Head of caudate nucleus (tissue), 42 donors: ENCODE data around the gene ALPI.
"Not testable (repeated sequence)": the region's sequence is repeated elsewhere in the genome, so short reads cannot be mapped to it uniquely, and the experiment has no call there.

Experiments used
- DNase-seq, 42 donors: peaks; one replicate each; pipeline versions ENCODE4 v3.0.0 to v3.0.0-alpha.2; 2020 to 2021; ENCODE audit warnings: mixed read lengths in 7 of 42
- intact Hi-C: fragments of 100-400 bp; cut with DNase I; formaldehyde crosslinking; loops from one replicate; pipeline ENCODE4 v1.15.0; 2022

ALPI gene

GRCh38 chr2:232455426-232456255 lies at the start of gene ALPI:
Gene ALPI, plus strand, starts transcription at chr2:232456153. Its CDS starts 47 bp downstream, at chr2:232456200.
- intact Hi-C loops = no loop called here
- DNase-seq = peak in 2 of 42 donors; percentile 17 to 26

- no peak for DNase-seq
- intact Hi-C loops = no loop called here
Observed at GRCh38 chr2:232406556-232407310, 49.2 kb upstream of the ALPI start, which contains the start of gene ALPG. Gene ALPG, plus strand, starts transcription at chr2:232406844. Its CDS starts 51 bp downstream, at chr2:232406895.

- intact Hi-C loops = not testable (repeated sequence)
- DNase-seq = peak in 1 of 42 donors; percentile 13
Observed at GRCh38 chr2:232407428-232408150, 48.4 kb upstream of the ALPI start.

- intact Hi-C loops, DNase-seq: not testable (repeated sequence)
Observed at GRCh38 chr2:232408269-232408668, 47.7 kb upstream of the ALPI start.

- DNase-seq, intact Hi-C loops: not testable (repeated sequence)
Observed at GRCh38 chr2:232409617-232410016, 46.3 kb upstream of the ALPI start.

GRCh38 chr2:232410238-232410900 lies 45.6 kb upstream of the ALPI start:
- DNase-seq = no peak
- intact Hi-C loops = no loop called here

GRCh38 chr2:232411901-232412629 lies 43.9 kb upstream of the ALPI start:
- DNase-seq = peak in 2 of 42 donors; percentile 3 to 18
- intact Hi-C loops = no loop called here

GRCh38 chr2:232412986-232413385 lies 43.0 kb upstream of the ALPI start:
- no peak for DNase-seq
- intact Hi-C loops = no loop called here

- DNase-seq = peak in 1 of 42 donors; percentile 24
- intact Hi-C loops = no loop called here
Observed at GRCh38 chr2:232415138-232415690, 40.7 kb upstream of the ALPI start.

GRCh38 chr2:232415736-232416520 lies 40.0 kb upstream of the ALPI start:
- DNase-seq = peak in 1 of 42 donors; percentile 13
- intact Hi-C loops = no loop called here

GRCh38 chr2:232416521-232417470 lies 39.2 kb upstream of the ALPI start:
- no peak for DNase-seq
- intact Hi-C loops = no loop called here

- no peak for DNase-seq
- intact Hi-C loops = no loop called here
Observed at GRCh38 chr2:232417489-232417888, 38.5 kb upstream of the ALPI start.

- intact Hi-C loops = no loop called here
- no peak for DNase-seq
Observed at GRCh38 chr2:232418056-232418455, 37.9 kb upstream of the ALPI start.

GRCh38 chr2:232418466-232419244 lies 37.3 kb upstream of the ALPI start:
- DNase-seq = peak in 1 of 42 donors; percentile 11
- intact Hi-C loops = no loop called here
